K562 (cell line): ENCODE results near the gene CLDN15. TPM values are rescaled to one million over a fixed set of nuclear protein-coding genes. Genes with fewer than 3 reads are reported as not detected.

Experiments
- ATAC-seq: fragments of 200-7000 bp; cut with Tn5 transposase; 3 replicates; pipeline ENCODE4 v1.9.1; 2020; ENCODE audit warnings: moderate library complexity
- BruUV-seq: library from RNA; stranded (reverse); fragments of 400-500 nt; replicated peaks from 2 replicates; lab custom pipeline; 2021; lab: Mats Ljungman, UMichigan
- CTCF ChIA-PET: fragments of 300-600 bp; formaldehyde crosslinking; extraction: SDS; loops from one replicate; lab custom pipeline; 2021; ENCODE audit warnings: low intra/inter-chr PET ratio; lab: Yijun Ruan, JAX
- POLR2A ChIA-PET: fragments of 300-600, 350-650 bp; sonication (Branson Sonifier 250); formaldehyde crosslinking; extraction: SDS; loops from one replicate; lab custom pipeline; 2021; ENCODE audit warnings: antibody characterized with exemption, inconsistent platforms; lab: Yijun Ruan, JAX
- DNase-seq, 4 experiments: peaks; one replicate each; pipeline versions ENCODE4 v3.0.0 to v3.0.0-alpha.2; 2011 to 2018; ENCODE audit warnings: low spot score in 3 of 4, mixed read lengths in 3 of 4; ENCODE audit errors: extremely low read depth in 1 of 4
- FAIRE-seq: peaks from 2 replicates; lab custom pipeline; 2011; peaks lifted over from hg19 to GRCh38; lab: Jason Lieb, UNC
- H2AFZ ChIP-seq: 2 replicates; pipeline ENCODE4 v1.6.0; 2011; ENCODE audit warnings: low read depth, low read length, control low read depth, inconsistent platforms
- H3K27ac ChIP-seq: fragments of 200-600 bp; 3 replicates; pipeline ENCODE4 v1.8.0; 2011; ENCODE audit warnings: low read depth, mild to moderate bottlenecking, control low read depth, inconsistent platforms, low read length, moderate library complexity, mixed read lengths; ENCODE audit errors: extremely low read depth
- H3K27me3 ChIP-seq, 2 experiments: fragments of 300-600 bp in 1 of 2; 2 replicates in 1 of 2; 3 replicates in 1 of 2; pipeline versions ENCODE4 v1.6.0 to v1.8.0; 2011; ENCODE audit warnings: inconsistent platforms in 2 of 2, low read length in 2 of 2, mild to moderate bottlenecking in 1 of 2, mixed read lengths in 1 of 2, moderate library complexity in 1 of 2; ENCODE audit not compliant: control insufficient read depth in 2 of 2, insufficient read depth in 2 of 2
- H3K36me3 ChIP-seq: fragments of 300-600 bp; 3 replicates; pipeline ENCODE4 v1.8.0; 2011; ENCODE audit warnings: mild to moderate bottlenecking, low read length, inconsistent platforms; ENCODE audit not compliant: control insufficient read depth, insufficient read depth
- H3K4me1 ChIP-seq, 2 experiments: fragments of 200-600 bp in 1 of 2; replicated peaks in 1 of 2; 2 replicates in 1 of 2; 3 replicates in 1 of 2; pipeline versions ENCODE4 v1.5.1 to v1.8.0; 2011; ENCODE audit warnings: inconsistent platforms in 2 of 2, low read length in 2 of 2, mild to moderate bottlenecking in 1 of 2, mixed read lengths in 1 of 2, moderate library complexity in 1 of 2; ENCODE audit not compliant: control insufficient read depth in 2 of 2, insufficient read depth in 2 of 2
- H3K4me2 ChIP-seq: 2 replicates; pipeline ENCODE4 v1.6.1; 2011; ENCODE audit warnings: low read length, control low read depth, inconsistent platforms, mixed read lengths; ENCODE audit not compliant: insufficient read depth
- H3K4me3 ChIP-seq: fragments of 200-600 bp; sonication (generic), shearing (Covaris generic); 2 replicates; pipeline ENCODE4 v1.5.1; 2016; ENCODE audit warnings: control low read depth, inconsistent platforms
- H3K79me2 ChIP-seq: fragments of 200-600 bp; 3 replicates; pipeline ENCODE4 v1.8.0; 2011; ENCODE audit warnings: low read length, inconsistent platforms; ENCODE audit not compliant: control insufficient read depth, insufficient read depth
- H3K9ac ChIP-seq, 2 experiments: 2 replicates each; pipeline versions ENCODE4 v1.6.0 to v1.6.1; 2011; ENCODE audit warnings: low read depth in 2 of 2, low read length in 2 of 2, control low read depth in 1 of 2, inconsistent platforms in 1 of 2, mild to moderate bottlenecking in 1 of 2, mixed read lengths in 1 of 2; ENCODE audit not compliant: insufficient read depth in 1 of 2
- H3K9me1 ChIP-seq: one replicate; pipeline ENCODE4 v1.6.0; 2011; ENCODE audit warnings: inconsistent platforms, mild to moderate bottlenecking, low read length, moderate library complexity; ENCODE audit not compliant: control insufficient read depth, insufficient read depth
- H3K9me3 ChIP-seq: replicated peaks from 2 replicates; pipeline ENCODE4 v1.5.1; 2011; ENCODE audit warnings: low read depth, low read length, inconsistent platforms; ENCODE audit not compliant: control insufficient read depth, insufficient read depth
- H4K20me1 ChIP-seq: replicated peaks from 2 replicates; pipeline ENCODE4 v1.6.1; 2011; ENCODE audit warnings: low read length, inconsistent platforms, mixed read lengths; ENCODE audit not compliant: control insufficient read depth, insufficient read depth
- ATF6 ChIP-seq: sonication (generic); formaldehyde crosslinking; IDR thresholded peaks from 2 replicates; pipeline ENCODE4 v1.4.0; 2020; ENCODE audit warnings: mild to moderate bottlenecking, missing genetic modification reagents
- CBFA2T2 ChIP-seq: fragments of 450-650 bp; conservative IDR thresholded peaks from 2 replicates; pipeline ENCODE4 v1.6.1; 2017; ENCODE audit warnings: mild to moderate bottlenecking
- CBFA2T3 ChIP-seq: fragments of 450-650 bp; IDR thresholded peaks from 2 replicates; pipeline ENCODE4 v1.6.1; 2017
- CEBPB ChIP-seq: fragments of 450-650 bp; IDR thresholded peaks from 2 replicates; pipeline ENCODE4 v1.6.1; 2016; ENCODE audit warnings: missing genetic modification characterization, missing compliant biosample characterization
- CXXC5 ChIP-seq: fragments of 250-450 bp; sonication (Bioruptor Pico); IDR thresholded peaks from 2 replicates; pipeline ENCODE4 v1.8.0; 2022; ENCODE audit warnings: inconsistent platforms, mild to moderate bottlenecking, moderate library complexity
- FIP1L1 ChIP-seq: fragments of 200-400 bp; formaldehyde crosslinking; IDR thresholded peaks from 2 replicates; pipeline ENCODE4 v1.6.1; 2018; ENCODE audit warnings: mild to moderate bottlenecking, low read depth, low read length; ENCODE audit not compliant: poor library complexity, severe bottlenecking
- GATAD2A ChIP-seq: fragments of 450-650 bp; IDR thresholded peaks from 2 replicates; pipeline ENCODE4 v1.6.1; 2017
- GTF2E2 ChIP-seq: fragments of 200-800 bp; sonication (Bioruptor generic); IDR thresholded peaks from 2 replicates; pipeline ENCODE4 v1.6.1; 2016; ENCODE audit warnings: missing genetic modification characterization, missing compliant biosample characterization
- HOMEZ ChIP-seq: fragments of 250-450 bp; sonication (Bioruptor Pico); IDR thresholded peaks from 2 replicates; pipeline ENCODE4 v1.4.0; 2020; ENCODE audit warnings: mild to moderate bottlenecking, moderate library complexity
- MEF2D ChIP-seq: conservative IDR thresholded peaks from 2 replicates; pipeline ENCODE4 v1.6.1; 2016; ENCODE audit warnings: low read depth, missing genetic modification characterization, missing compliant biosample characterization
- MTA2 ChIP-seq: fragments of 450-650 bp; IDR thresholded peaks from 2 replicates; pipeline ENCODE4 v1.6.1; 2016; ENCODE audit warnings: low read depth
- NR2F6 ChIP-seq: fragments of 450-650 bp; formaldehyde crosslinking; IDR thresholded peaks from 2 replicates; pipeline ENCODE4 v1.4.0; 2020; ENCODE audit warnings: mild to moderate bottlenecking
- SREBF2 ChIP-seq: sonication (generic); formaldehyde crosslinking; IDR thresholded peaks from 2 replicates; pipeline ENCODE4 v1.4.0; 2020; ENCODE audit warnings: mild to moderate bottlenecking, missing genetic modification reagents
- TBL1XR1 ChIP-seq, 2 experiments: IDR thresholded peaks; 2 replicates each; pipeline ENCODE4 v1.6.1; 2012; ENCODE audit warnings: improper control_type of control experiment in 2 of 2, low read length in 2 of 2, mild to moderate bottlenecking in 1 of 2
- TCF3 ChIP-seq: sonication (generic); formaldehyde crosslinking; IDR thresholded peaks from 2 replicates; pipeline ENCODE4 v1.4.0; 2020; ENCODE audit warnings: mild to moderate bottlenecking, missing genetic modification reagents
- ZNF644 ChIP-seq: fragments of 200-800 bp; sonication (Bioruptor generic); IDR thresholded peaks from 2 replicates; pipeline ENCODE4 v1.6.1; 2016; ENCODE audit warnings: low read depth, missing genetic modification characterization, missing compliant biosample characterization
- WGBS: fragments of 100-300 bp; shearing (Covaris generic); methylation state at CpG from one replicate; pipeline ENCODE4 v1.1.6; 2016; ENCODE audit warnings: low coverage, mixed read lengths; ENCODE audit not compliant: insufficient coverage; ENCODE audit errors: missing lambda C conversion rate; 5-methylcytosine and 5-hydroxymethylcytosine counted together
- in situ Hi-C: fragments of 300-500 bp; cut with MboI; formaldehyde crosslinking; loops from 4 replicates; pipeline ENCODE4 v1.15.0; 2018; ENCODE audit warnings: inconsistent platforms, mixed read lengths
- intact Hi-C: fragments of 100-400 bp; cut with micrococcal nuclease; formaldehyde crosslinking; loops from 2 replicates; pipeline ENCODE4 v1.14.2; 2022
- polyA plus RNA-seq, 8 experiments: library from polyadenylated mRNA; depleted of rRNA in 4 of 8; stranded (reverse) in 5 of 8; unstranded in 3 of 8; fragments of >200 nt; fragmentation: Nextera tagmentation in 2 of 8; fragmentation: Illumina TruSeq in 1 of 8; extraction: Ambion mirVana in 2 of 8; extraction: Trizol in 1 of 8; gene quantifications; 2 replicates each; pipeline versions ENCODE4 v1.2.1 to v1.2.3, GENCODE V29; 2011 to 2014; ENCODE audit warnings: inconsistent platforms in 1 of 8, missing spikeins in 1 of 8
- total RNA-seq, 7 experiments: library from RNA; depleted of rRNA in 6 of 7; stranded (reverse); fragments of >200 nt in 6 of 7; fragmentation: Illumina TruSeq in 2 of 7; extraction: Trizol in 2 of 7; gene quantifications; 2 replicates each; pipeline versions ENCODE4 v1.2.1 to v1.2.3, GENCODE V29; 2011 to 2021; ENCODE audit warnings: low replicate concordance in 1 of 7
- TF ChIP-seq, protein P1 (sequence below): sonication (generic); formaldehyde crosslinking; IDR thresholded peaks from 2 replicates; pipeline ENCODE4 v1.8.0; 2022; ENCODE audit warnings: mild to moderate bottlenecking, missing genetic modification reagents

CLDN15 gene
- total and polyA plus RNA-seq, 9 of the 15 experiments (the other 6 are each of a cell fraction or from before 2014, with no cell fraction given) = 0.32 to 14.5 (median 7.4) TPM

DNA sequence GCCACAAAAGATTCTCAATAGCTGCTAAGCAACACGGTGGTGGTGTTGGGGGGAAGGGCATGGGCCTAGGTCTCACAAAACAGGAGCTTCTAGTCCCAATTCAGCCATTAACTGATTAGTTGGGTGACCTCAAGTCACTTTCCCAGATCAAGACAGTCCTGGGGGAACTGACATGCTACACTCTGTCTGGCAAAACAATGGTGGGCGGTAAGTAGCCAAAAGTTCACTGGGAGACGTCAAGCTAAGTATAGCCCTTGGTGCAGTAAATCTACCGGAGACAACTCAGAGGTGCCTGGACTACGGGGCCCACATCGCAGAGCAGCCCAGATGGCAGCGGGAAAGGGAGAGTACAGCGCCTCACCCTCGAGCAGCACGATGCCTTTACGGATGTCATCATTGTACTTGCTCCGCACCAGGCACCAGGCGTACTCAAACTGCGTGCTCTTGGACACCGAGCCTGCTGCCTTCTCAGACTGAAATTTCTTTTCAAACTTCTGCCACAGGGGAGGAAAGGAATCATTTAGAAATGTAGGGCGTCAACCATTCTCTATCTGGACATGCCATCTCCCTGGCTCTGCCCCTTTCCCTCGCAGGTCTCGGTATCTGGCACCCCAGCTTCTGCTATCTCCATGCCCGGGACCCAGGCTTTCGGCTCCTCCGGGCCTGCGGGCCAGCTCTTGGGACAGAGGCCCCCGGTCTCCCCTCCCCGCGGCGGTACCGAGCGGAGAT is 6.2 kb upstream of the CLDN15 start:
- Histone ChIP-seq H3K9me1 (no peaks in the 10 kb centered on the region), H3K9me3 (peaks cover 8% of the 10 kb centered on the region), H4K20me1 (peaks cover 7% of the 10 kb centered on the region; the same call in 1 of the 2 replicates), H3K4me1 (peaks cover 19 to 62% of the 10 kb centered on the region in 2 experiments; a peak in 4 of 5 replicates), H3K4me2 (peak overlapping the region; percentile 100), H2AFZ (peak overlapping the region; percentile 91), H3K79me2 (peaks cover 52% of the 10 kb centered on the region), H3K36me3 (peaks cover 53% of the 10 kb centered on the region), H3K27me3 (no peaks in the 10 kb centered on the region), H3K27ac (peak overlapping the region; percentile 93), H3K9ac (peak overlapping the region; percentile 94 to 98), H3K4me3 (peak overlapping the region; percentile 69)
- ATAC-seq (peak; percentile 1), FAIRE-seq (peak; percentile 75), DNase-seq (peak in 3 of 4 experiments; percentile 85 to 89 (median 88))
- WGBS = 9% methylated on average over 25 of the region's 28 CpGs
- intact Hi-C loops (no loop called here), in situ Hi-C loops (no loop called here)
- POLR2A ChIA-PET = interaction anchor here (1.1 to 1.8 kb wide), 6 partner anchors 9 to 26 kb away, joined by 3 to 22 read pairs (median 6); partner anchors contain the start of genes PLOD3 and ZNHIT1
- no TSS peak for BruUV-seq
- CTCF ChIA-PET = interaction anchor here (0.6 to 0.9 kb wide), 3 partner anchors 13 to 188 kb away, joined by 3 to 6 read pairs (median 3); no protein-coding TSS in a partner anchor
- TF ChIP-seq GATAD2A = no peak
- peak; percentile 26; the same call in 1 of the 2 replicates for TF ChIP-seq TCF3
- 0 out of 2 replicates have a peak, but pooled peaks have one; percentile 69 for TF ChIP-seq CXXC5
- TF ChIP-seq CEBPB (tag) = no peak; the same call in 1 of the 2 replicates
- TF ChIP-seq TBL1XR1 (IDR thresholded peaks at IDR 0.05; ENCODE audit: low read length in 2 of 2) = peak in 1 of 2 experiments; percentile 36; a peak in 1 of 4 replicates
- no peak for TF ChIP-seq NR2F6 (CRISPR knock-in tag)
- peak; percentile 28 for TF ChIP-seq FIP1L1
- 0 out of 2 replicates have a peak, but pooled peaks have one; percentile 43 for TF ChIP-seq SREBF2 (CRISPR knock-in tag)
- no peak for TF ChIP-seq ATF6 (CRISPR knock-in tag)
- peak; percentile 27; the same call in 1 of the 2 replicates for TF ChIP-seq CBFA2T2
- 0 out of 2 replicates have a peak, but pooled peaks have one; percentile 21 for TF ChIP-seq MEF2D (tag)
- TF ChIP-seq MTA2 = peak; percentile 39; the same call in 1 of the 2 replicates
- TF ChIP-seq, protein P1, sequence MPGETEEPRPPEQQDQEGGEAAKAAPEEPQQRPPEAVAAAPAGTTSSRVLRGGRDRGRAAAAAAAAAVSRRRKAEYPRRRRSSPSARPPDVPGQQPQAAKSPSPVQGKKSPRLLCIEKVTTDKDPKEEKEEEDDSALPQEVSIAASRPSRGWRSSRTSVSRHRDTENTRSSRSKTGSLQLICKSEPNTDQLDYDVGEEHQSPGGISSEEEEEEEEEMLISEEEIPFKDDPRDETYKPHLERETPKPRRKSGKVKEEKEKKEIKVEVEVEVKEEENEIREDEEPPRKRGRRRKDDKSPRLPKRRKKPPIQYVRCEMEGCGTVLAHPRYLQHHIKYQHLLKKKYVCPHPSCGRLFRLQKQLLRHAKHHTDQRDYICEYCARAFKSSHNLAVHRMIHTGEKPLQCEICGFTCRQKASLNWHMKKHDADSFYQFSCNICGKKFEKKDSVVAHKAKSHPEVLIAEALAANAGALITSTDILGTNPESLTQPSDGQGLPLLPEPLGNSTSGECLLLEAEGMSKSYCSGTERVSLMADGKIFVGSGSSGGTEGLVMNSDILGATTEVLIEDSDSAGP = no peak
- 0 out of 2 replicates have a peak, but pooled peaks have one; percentile 43 for TF ChIP-seq HOMEZ
- TF ChIP-seq ZNF644 (tag) = no peak
- TF ChIP-seq GTF2E2 (tag) = no peak
- peak; percentile 62 for TF ChIP-seq CBFA2T3
